B cell (primary cell): Measurements from ENCODE around the gene ATP6V1C2.

Experiments
- EZH2 ChIP-seq: IDR thresholded peaks from 2 replicates; pipeline ENCODE4 v1.6.1; 2012; ENCODE audit warnings: borderline replicate concordance, low read depth, mild to moderate bottlenecking, moderate library complexity, low read length; ENCODE audit not compliant: insufficient read depth, poor library complexity, severe bottlenecking
- TF ChIP-seq, protein P1 (sequence below): fragments of 200-600 bp; IDR thresholded peaks from one replicate; pipeline ENCODE4 v1.8.0; 2022; ENCODE audit warnings: antibody characterized with exemption, mild to moderate bottlenecking

GRCh38 chr2:10818984-10819383 is 97.6 kb downstream of the ATP6V1C2 start:
- TF ChIP-seq EZH2, result no peak
- TF ChIP-seq, protein P1, sequence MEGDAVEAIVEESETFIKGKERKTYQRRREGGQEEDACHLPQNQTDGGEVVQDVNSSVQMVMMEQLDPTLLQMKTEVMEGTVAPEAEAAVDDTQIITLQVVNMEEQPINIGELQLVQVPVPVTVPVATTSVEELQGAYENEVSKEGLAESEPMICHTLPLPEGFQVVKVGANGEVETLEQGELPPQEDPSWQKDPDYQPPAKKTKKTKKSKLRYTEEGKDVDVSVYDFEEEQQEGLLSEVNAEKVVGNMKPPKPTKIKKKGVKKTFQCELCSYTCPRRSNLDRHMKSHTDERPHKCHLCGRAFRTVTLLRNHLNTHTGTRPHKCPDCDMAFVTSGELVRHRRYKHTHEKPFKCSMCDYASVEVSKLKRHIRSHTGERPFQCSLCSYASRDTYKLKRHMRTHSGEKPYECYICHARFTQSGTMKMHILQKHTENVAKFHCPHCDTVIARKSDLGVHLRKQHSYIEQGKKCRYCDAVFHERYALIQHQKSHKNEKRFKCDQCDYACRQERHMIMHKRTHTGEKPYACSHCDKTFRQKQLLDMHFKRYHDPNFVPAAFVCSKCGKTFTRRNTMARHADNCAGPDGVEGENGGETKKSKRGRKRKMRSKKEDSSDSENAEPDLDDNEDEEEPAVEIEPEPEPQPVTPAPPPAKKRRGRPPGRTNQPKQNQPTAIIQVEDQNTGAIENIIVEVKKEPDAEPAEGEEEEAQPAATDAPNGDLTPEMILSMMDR, result no peak
